ENCODE data around the gene ARMC3. TPM values are rescaled to one million over a fixed set of nuclear protein-coding genes. Genes with fewer than 3 reads are reported as not detected.

Gene ARMC3
- total RNA-seq, 1 donor from 2014 or later: under 0.01 TPM

DNA sequence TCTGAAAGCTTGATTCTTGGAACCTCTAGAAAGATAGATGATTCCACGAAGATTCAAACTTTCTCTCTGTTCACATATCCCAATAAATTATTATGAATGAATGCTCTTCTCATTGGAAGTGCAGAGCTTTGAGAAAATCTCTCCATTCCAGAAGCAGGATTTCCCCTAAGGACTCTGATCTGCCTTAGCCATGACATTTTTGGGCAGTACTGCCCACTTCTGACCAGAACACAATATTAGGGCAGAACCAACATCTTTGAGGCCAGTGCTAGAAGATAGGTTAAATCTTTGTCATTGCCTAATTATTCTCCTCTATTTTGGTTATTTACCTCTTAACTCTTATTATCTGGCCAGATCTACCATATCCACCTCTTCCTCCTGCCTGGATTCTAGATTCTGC lies 49.9 kb downstream of the ARMC3 start:
- TF ChIP-seq, protein P1, sequence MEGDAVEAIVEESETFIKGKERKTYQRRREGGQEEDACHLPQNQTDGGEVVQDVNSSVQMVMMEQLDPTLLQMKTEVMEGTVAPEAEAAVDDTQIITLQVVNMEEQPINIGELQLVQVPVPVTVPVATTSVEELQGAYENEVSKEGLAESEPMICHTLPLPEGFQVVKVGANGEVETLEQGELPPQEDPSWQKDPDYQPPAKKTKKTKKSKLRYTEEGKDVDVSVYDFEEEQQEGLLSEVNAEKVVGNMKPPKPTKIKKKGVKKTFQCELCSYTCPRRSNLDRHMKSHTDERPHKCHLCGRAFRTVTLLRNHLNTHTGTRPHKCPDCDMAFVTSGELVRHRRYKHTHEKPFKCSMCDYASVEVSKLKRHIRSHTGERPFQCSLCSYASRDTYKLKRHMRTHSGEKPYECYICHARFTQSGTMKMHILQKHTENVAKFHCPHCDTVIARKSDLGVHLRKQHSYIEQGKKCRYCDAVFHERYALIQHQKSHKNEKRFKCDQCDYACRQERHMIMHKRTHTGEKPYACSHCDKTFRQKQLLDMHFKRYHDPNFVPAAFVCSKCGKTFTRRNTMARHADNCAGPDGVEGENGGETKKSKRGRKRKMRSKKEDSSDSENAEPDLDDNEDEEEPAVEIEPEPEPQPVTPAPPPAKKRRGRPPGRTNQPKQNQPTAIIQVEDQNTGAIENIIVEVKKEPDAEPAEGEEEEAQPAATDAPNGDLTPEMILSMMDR (IDR thresholded peaks at IDR 0.05; ENCODE audit: insufficient read depth, low read length, severe bottlenecking): no peak
- no peak for DNase-seq (ENCODE audit: low read depth)
- no peak for FAIRE-seq
- no peaks in the 10 kb centered on the region for H3K36me3 ChIP-seq (ENCODE audit: control insufficient read depth, insufficient read depth, low read length)
- H3K27me3 ChIP-seq (ENCODE audit: control insufficient read depth, insufficient read depth, low read length): no peaks in the 10 kb centered on the region
- no peak overlapping the region for H3K4me3 ChIP-seq (ENCODE audit: low read depth, low read length)

GRCh38 chr10:22978287-22978686 lies 50.4 kb downstream of the ARMC3 start:
- DNase-seq (ENCODE audit: low read depth) (no peak), FAIRE-seq (no peak)
- Histone ChIP-seq H3K27me3 (ENCODE audit: control insufficient read depth, insufficient read depth, low read length) (no peaks in the 10 kb centered on the region), H3K36me3 (ENCODE audit: control insufficient read depth, insufficient read depth, low read length) (no peaks in the 10 kb centered on the region), H3K4me3 (ENCODE audit: low read depth, low read length) (no peak overlapping the region)
- TF ChIP-seq, protein P1 (IDR thresholded peaks at IDR 0.05; ENCODE audit: insufficient read depth, low read length, severe bottlenecking): no peak

GRCh38 chr10:22978918-22979317 lies 51.1 kb downstream of the ARMC3 start:
- no peak overlapping the region for H3K4me3 ChIP-seq (ENCODE audit: low read depth, low read length)
- no peaks in the 10 kb centered on the region for H3K27me3 ChIP-seq (ENCODE audit: control insufficient read depth, insufficient read depth, low read length)
- no peak for FAIRE-seq
- TF ChIP-seq, protein P1 (IDR thresholded peaks at IDR 0.05; ENCODE audit: insufficient read depth, low read length, severe bottlenecking): no peak
- H3K36me3 ChIP-seq (ENCODE audit: control insufficient read depth, insufficient read depth, low read length): no peaks in the 10 kb centered on the region
- DNase-seq (ENCODE audit: low read depth): no peak

DNA sequence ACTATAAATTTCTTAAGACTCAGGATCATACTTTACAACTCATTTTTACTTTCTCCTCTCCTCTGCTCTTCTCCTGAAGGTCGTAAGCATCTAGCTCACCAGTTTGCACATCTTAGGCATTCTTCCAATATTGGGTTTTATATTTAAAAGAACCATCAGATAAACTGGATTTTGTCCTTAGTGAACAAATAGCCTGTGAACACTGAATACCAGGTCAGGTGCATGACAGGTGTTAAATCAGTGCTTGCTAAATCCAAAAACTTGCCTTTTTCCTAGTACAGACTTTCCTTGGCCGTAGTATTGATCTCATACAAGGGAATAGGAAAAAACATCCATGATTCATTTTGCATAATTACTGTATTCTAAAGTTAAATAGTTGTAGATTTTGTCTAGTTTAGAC lies 53.0 kb downstream of the ARMC3 start:
- FAIRE-seq: no peak

GRCh38 chr10:22984066-22984465 lies 56.2 kb downstream of the ARMC3 start:
- TF ChIP-seq, protein P1 (IDR thresholded peaks at IDR 0.05; ENCODE audit: insufficient read depth, low read length, severe bottlenecking): no peak
- DNase-seq (ENCODE audit: low read depth) (no peak), FAIRE-seq (no peak)
- Histone ChIP-seq H3K27me3 (ENCODE audit: control insufficient read depth, insufficient read depth, low read length) (no peaks in the 10 kb centered on the region), H3K4me3 (ENCODE audit: low read depth, low read length) (no peak overlapping the region), H3K36me3 (ENCODE audit: control insufficient read depth, insufficient read depth, low read length) (no peaks in the 10 kb centered on the region)

More for the DNA sequence above, 53.0 kb downstream of the ARMC3 start:
- no peak for DNase-seq (ENCODE audit: low read depth)
- Histone ChIP-seq H3K4me3 (ENCODE audit: low read depth, low read length) (no peak overlapping the region), H3K36me3 (ENCODE audit: control insufficient read depth, insufficient read depth, low read length) (no peaks in the 10 kb centered on the region), H3K27me3 (ENCODE audit: control insufficient read depth, insufficient read depth, low read length) (no peaks in the 10 kb centered on the region)
- TF ChIP-seq, protein P1 (IDR thresholded peaks at IDR 0.05; ENCODE audit: insufficient read depth, low read length, severe bottlenecking): no peak

DNA sequence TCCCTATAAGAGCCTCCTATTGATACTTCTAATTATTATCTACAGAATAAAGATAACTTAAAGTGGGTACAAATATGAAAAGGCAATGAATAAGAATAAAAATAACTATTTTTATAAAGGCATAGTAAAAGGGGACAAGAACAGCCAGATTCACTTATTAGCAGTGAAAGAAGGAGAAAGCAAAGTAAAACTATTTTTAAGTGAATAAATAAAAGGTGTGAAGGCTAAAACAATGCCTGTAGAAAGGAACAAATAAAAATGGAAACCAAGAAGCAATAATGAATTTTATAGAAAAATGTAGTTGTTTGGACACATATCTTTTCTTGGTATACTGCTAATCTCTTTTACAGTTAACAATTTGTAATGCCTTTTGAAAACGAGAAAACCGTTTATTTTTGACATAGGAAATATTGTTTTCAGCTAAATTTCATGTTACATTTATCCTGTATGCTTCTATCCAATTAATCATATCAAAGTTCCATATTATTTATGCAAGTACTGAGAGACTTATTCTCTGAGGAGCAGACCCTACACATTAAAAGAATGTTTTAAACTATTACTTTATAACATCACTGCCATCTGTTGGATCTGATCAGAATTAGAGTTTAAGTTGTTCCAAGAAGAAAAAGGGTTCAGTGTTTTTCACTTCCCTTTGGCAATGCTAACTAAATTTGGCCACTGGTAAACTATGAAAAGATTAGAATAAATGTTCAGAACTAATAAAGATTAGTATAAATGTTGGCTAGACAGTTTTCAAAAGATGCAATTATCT lies 59.1 kb downstream of the ARMC3 start:
- DNase-seq (ENCODE audit: low read depth) (peak; percentile 29), FAIRE-seq (no peak)
- Histone ChIP-seq H3K27me3 (ENCODE audit: control insufficient read depth, insufficient read depth, low read length) (no peaks in the 10 kb centered on the region), H3K4me3 (ENCODE audit: low read depth, low read length) (no peak overlapping the region), H3K36me3 (ENCODE audit: control insufficient read depth, insufficient read depth, low read length) (no peaks in the 10 kb centered on the region)
- TF ChIP-seq, protein P1 (IDR thresholded peaks at IDR 0.05; ENCODE audit: insufficient read depth, low read length, severe bottlenecking): no peak

Data from bronchial epithelial cell (primary cell).